ENCODE data around the gene BICDL2. TPM values are rescaled to one million over a fixed set of nuclear protein-coding genes. Genes with fewer than 3 reads are reported as not detected.

BICDL2 gene
- total and polyA plus RNA-seq, 9 of the 15 experiments (the other 6 are each of a cell fraction or from before 2014, with no cell fraction given): 0.09 to 0.28 (median 0.09) TPM; not detected in 6

- TF ChIP-seq, protein P1, sequence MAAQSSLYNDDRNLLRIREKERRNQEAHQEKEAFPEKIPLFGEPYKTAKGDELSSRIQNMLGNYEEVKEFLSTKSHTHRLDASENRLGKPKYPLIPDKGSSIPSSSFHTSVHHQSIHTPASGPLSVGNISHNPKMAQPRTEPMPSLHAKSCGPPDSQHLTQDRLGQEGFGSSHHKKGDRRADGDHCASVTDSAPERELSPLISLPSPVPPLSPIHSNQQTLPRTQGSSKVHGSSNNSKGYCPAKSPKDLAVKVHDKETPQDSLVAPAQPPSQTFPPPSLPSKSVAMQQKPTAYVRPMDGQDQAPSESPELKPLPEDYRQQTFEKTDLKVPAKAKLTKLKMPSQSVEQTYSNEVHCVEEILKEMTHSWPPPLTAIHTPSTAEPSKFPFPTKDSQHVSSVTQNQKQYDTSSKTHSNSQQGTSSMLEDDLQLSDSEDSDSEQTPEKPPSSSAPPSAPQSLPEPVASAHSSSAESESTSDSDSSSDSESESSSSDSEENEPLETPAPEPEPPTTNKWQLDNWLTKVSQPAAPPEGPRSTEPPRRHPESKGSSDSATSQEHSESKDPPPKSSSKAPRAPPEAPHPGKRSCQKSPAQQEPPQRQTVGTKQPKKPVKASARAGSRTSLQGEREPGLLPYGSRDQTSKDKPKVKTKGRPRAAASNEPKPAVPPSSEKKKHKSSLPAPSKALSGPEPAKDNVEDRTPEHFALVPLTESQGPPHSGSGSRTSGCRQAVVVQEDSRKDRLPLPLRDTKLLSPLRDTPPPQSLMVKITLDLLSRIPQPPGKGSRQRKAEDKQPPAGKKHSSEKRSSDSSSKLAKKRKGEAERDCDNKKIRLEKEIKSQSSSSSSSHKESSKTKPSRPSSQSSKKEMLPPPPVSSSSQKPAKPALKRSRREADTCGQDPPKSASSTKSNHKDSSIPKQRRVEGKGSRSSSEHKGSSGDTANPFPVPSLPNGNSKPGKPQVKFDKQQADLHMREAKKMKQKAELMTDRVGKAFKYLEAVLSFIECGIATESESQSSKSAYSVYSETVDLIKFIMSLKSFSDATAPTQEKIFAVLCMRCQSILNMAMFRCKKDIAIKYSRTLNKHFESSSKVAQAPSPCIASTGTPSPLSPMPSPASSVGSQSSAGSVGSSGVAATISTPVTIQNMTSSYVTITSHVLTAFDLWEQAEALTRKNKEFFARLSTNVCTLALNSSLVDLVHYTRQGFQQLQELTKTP (IDR thresholded peaks at IDR 0.05; ENCODE audit: low read depth in 1 of 2, partially characterized antibody in 2 of 2): peak in 1 of 2 experiments; percentile 15
- TF ChIP-seq ID3 (CRISPR knock-in tag; IDR thresholded peaks at IDR 0.05): no peak
- 0 out of 2 replicates have a peak, but pooled peaks have one; percentile 19 for TF ChIP-seq ID3 (tag; IDR thresholded peaks at IDR 0.05)
- TF ChIP-seq CBFA2T2 (conservative IDR thresholded peaks at IDR 0.05): 0 out of 2 replicates have a peak, but pooled peaks have one; percentile 25
- TF ChIP-seq MEF2D (tag; conservative IDR thresholded peaks at IDR 0.05; ENCODE audit: low read depth): peak; percentile 41
- peak in 1 of 2 experiments; percentile 39 for TF ChIP-seq E2F6 (IDR thresholded peaks at IDR 0.05; ENCODE audit: borderline replicate concordance in 1 of 2, extremely low read depth in 1 of 2, insufficient read depth in 1 of 2, insufficient read length in 1 of 2, low read depth in 1 of 2, low read length in 1 of 2, poor library complexity in 1 of 2, severe bottlenecking in 1 of 2)
- peak; percentile 75 for TF ChIP-seq EP300 (IDR thresholded peaks at IDR 0.05; ENCODE audit: low read length)
- peak; percentile 38 for TF ChIP-seq RBFOX2 (IDR thresholded peaks at IDR 0.05; ENCODE audit: low read depth, low read length)
- no peak for TF ChIP-seq HMG20B (CRISPR knock-in tag; IDR thresholded peaks at IDR 0.05)
- TF ChIP-seq KLF6 (CRISPR knock-in tag; IDR thresholded peaks at IDR 0.05; ENCODE audit: borderline replicate concordance): peak; percentile 7; the same call in 1 of the 2 replicates
- TF ChIP-seq UBTF (IDR thresholded peaks at IDR 0.05; ENCODE audit: borderline replicate concordance in 1 of 2, low read depth in 2 of 2, low read length in 2 of 2): peak in 1 of 2 experiments; percentile 51; a peak in 1 of 4 replicates
- TF ChIP-seq MECOM (CRISPR knock-in tag; IDR thresholded peaks at IDR 0.05): 0 out of 2 replicates have a peak, but pooled peaks have one; percentile 39
- TF ChIP-seq TCF3 (CRISPR knock-in tag; IDR thresholded peaks at IDR 0.05): 0 out of 2 replicates have a peak, but pooled peaks have one; percentile 49
- TF ChIP-seq, protein P2, sequence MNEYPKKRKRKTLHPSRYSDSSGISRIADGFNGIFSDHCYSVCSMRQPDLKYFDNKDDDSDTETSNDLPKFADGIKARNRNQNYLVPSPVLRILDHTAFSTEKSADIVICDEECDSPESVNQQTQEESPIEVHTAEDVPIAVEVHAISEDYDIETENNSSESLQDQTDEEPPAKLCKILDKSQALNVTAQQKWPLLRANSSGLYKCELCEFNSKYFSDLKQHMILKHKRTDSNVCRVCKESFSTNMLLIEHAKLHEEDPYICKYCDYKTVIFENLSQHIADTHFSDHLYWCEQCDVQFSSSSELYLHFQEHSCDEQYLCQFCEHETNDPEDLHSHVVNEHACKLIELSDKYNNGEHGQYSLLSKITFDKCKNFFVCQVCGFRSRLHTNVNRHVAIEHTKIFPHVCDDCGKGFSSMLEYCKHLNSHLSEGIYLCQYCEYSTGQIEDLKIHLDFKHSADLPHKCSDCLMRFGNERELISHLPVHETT (CRISPR knock-in tag; conservative IDR thresholded peaks at IDR 0.05 in 1 of 2, IDR thresholded peaks at IDR 0.05 in 1 of 2): peak in 1 of 2 experiments; percentile 53; a peak in 1 of 4 replicates
These were observed 29.4 kb downstream of the BICDL2 start (continued) for GRCh38 chr16:3007059-3007956.

Data from K562 (cell line).